WTC11 (cell line): Measurements from ENCODE around the gene MLLT1. TPM values are rescaled to one million over a fixed set of nuclear protein-coding genes. Genes with fewer than 3 reads are reported as not detected.

Experiments
- ATAC-seq: fragments of 200-7000 bp; cut with Tn5 transposase; 2 replicates; pipeline ENCODE4 v1.10.0; 2021; ENCODE audit warnings: mild to moderate bottlenecking, moderate library complexity
- CTCF ChIA-PET: fragments of 300-600 bp; sonication (Branson Sonifier 250); formaldehyde crosslinking; loops from one replicate; lab custom pipeline; 2021; ENCODE audit warnings: antibody characterized with exemption; lab: Charles Lee
- POLR2A ChIA-PET: fragments of 350-600 bp; sonication (Branson Sonifier 250); formaldehyde crosslinking; loops from one replicate; lab custom pipeline; 2021; ENCODE audit warnings: antibody characterized with exemption; lab: Charles Lee
- DNase-seq: peaks from one replicate; pipeline ENCODE4 v3.0.0; 2021; ENCODE audit warnings: low spot score
- H3K27ac Mint-ChIP-seq: 2 replicates; pipeline ENCODE4 v1.8.0; 2021; ENCODE audit warnings: mixed read lengths
- H3K27me3 Mint-ChIP-seq: 2 replicates; pipeline ENCODE4 v1.8.0; 2021; ENCODE audit warnings: low read depth, mild to moderate bottlenecking, moderate library complexity, mixed read lengths
- H3K36me3 Mint-ChIP-seq: 2 replicates; pipeline ENCODE4 v1.8.0; 2021; ENCODE audit warnings: mixed read lengths
- H3K4me1 Mint-ChIP-seq: 2 replicates; pipeline ENCODE4 v1.8.0; 2022; ENCODE audit warnings: mixed read lengths
- H3K4me3 Mint-ChIP-seq: 2 replicates; pipeline ENCODE4 v1.8.0; 2021; ENCODE audit warnings: mild to moderate bottlenecking, moderate library complexity, mixed read lengths
- H3K9me3 Mint-ChIP-seq: 2 replicates; pipeline ENCODE4 v1.8.0; 2021; ENCODE audit warnings: mixed read lengths
- CDX4 ChIP-seq: fragments of 250-450 bp; sonication (Bioruptor Pico); IDR thresholded peaks from 2 replicates; pipeline ENCODE4 v1.9.0; 2021; ENCODE audit warnings: moderate library complexity, mild to moderate bottlenecking, inconsistent platforms, borderline replicate concordance
- HMGA2 ChIP-seq: fragments of 250-450 bp; sonication (Bioruptor Pico); IDR thresholded peaks from 2 replicates; pipeline ENCODE4 v1.4.0; 2021; ENCODE audit warnings: mild to moderate bottlenecking, moderate library complexity
- MAX ChIP-seq: sonication (generic); formaldehyde crosslinking; IDR thresholded peaks from 2 replicates; pipeline ENCODE4 v1.8.0; 2022; ENCODE audit warnings: mild to moderate bottlenecking, missing genetic modification reagents
- MXD4 ChIP-seq: fragments of 250-450 bp; sonication (Bioruptor Pico); IDR thresholded peaks from 2 replicates; pipeline ENCODE4 v1.8.0; 2021; ENCODE audit warnings: mild to moderate bottlenecking, moderate library complexity, borderline replicate concordance
- NFATC4 ChIP-seq: fragments of 250-450 bp; sonication (Bioruptor Pico); IDR thresholded peaks from 2 replicates; pipeline ENCODE4 v1.9.0; 2021; ENCODE audit warnings: mild to moderate bottlenecking
- PRDM15 ChIP-seq: sonication (generic); formaldehyde crosslinking; IDR thresholded peaks from 2 replicates; pipeline ENCODE4 v1.8.0; 2022; ENCODE audit warnings: missing genetic modification reagents
- RORB ChIP-seq: fragments of 250-450 bp; sonication (Bioruptor Pico); IDR thresholded peaks from 2 replicates; pipeline ENCODE4 v1.9.0; 2021; ENCODE audit warnings: mild to moderate bottlenecking
- SMAD4 ChIP-seq: sonication (generic); formaldehyde crosslinking; IDR thresholded peaks from 2 replicates; pipeline ENCODE4 v1.8.0; 2022; ENCODE audit warnings: mild to moderate bottlenecking, missing genetic modification reagents
- USF1 ChIP-seq: sonication (generic); formaldehyde crosslinking; IDR thresholded peaks from 2 replicates; pipeline ENCODE4 v1.8.0; 2022; ENCODE audit warnings: mild to moderate bottlenecking, missing genetic modification reagents
- USF2 ChIP-seq: sonication (generic); formaldehyde crosslinking; IDR thresholded peaks from 2 replicates; pipeline ENCODE4 v1.8.1; 2023; ENCODE audit warnings: mild to moderate bottlenecking, missing genetic modification reagents, moderate library complexity
- ZMAT4 ChIP-seq: fragments of 250-450 bp; sonication (Bioruptor Pico); IDR thresholded peaks from 2 replicates; pipeline ENCODE4 v1.9.0; 2021; ENCODE audit warnings: mild to moderate bottlenecking
- ZNF396 ChIP-seq: fragments of 250-450 bp; sonication (Bioruptor Pico); IDR thresholded peaks from 2 replicates; pipeline ENCODE4 v1.8.0; 2021; ENCODE audit warnings: mild to moderate bottlenecking, moderate library complexity, borderline replicate concordance
- ZNF425 ChIP-seq: fragments of 250-450 bp; sonication (Bioruptor Pico); conservative IDR thresholded peaks from 2 replicates; pipeline ENCODE4 v1.9.0; 2021; ENCODE audit warnings: mild to moderate bottlenecking
- ZNF532 ChIP-seq: fragments of 250-450 bp; sonication (Bioruptor Pico); IDR thresholded peaks from 2 replicates; pipeline ENCODE4 v1.9.0; 2021; ENCODE audit warnings: mild to moderate bottlenecking, borderline replicate concordance
- ZNF671 ChIP-seq: fragments of 250-450 bp; sonication (Bioruptor Pico); IDR thresholded peaks from 2 replicates; pipeline ENCODE4 v1.8.0; 2021; ENCODE audit warnings: mild to moderate bottlenecking
- total RNA-seq: library from RNA; stranded (reverse); gene quantifications from 3 replicates; pipeline ENCODE4 v1.2.3, GENCODE V29; 2021

The MLLT1 gene
- total RNA-seq, 1 experiment from 2014 or later = 58.2 TPM

GRCh38 chr19:6217752-6218334 is 61.9 kb downstream of the MLLT1 start (continued):
- TF ChIP-seq CDX4 (CRISPR knock-in tag) = no peak
- no peak for TF ChIP-seq ZNF425 (CRISPR knock-in tag)
- no peak for TF ChIP-seq PRDM15 (CRISPR knock-in tag)

GRCh38 chr19:6216996-6217751 is 62.6 kb downstream of the MLLT1 start:
- H3K27me3 Mint-ChIP-seq = no peaks in the 10 kb centered on the region
- ATAC-seq (peak; percentile 29), DNase-seq (peak; percentile 48)
- ChIA-PET CTCF (interaction anchor here (0.6 to 2.2 kb wide), 8 partner anchors 11 to 271 kb away, joined by 3 to 39 read pairs (median 6); no protein-coding TSS in a partner anchor), POLR2A (no interaction called here)
- peaks cover 3% of the 10 kb centered on the region; the same call in 1 of the 2 replicates for H3K4me1 Mint-ChIP-seq
- H3K9me3 Mint-ChIP-seq = no peaks in the 10 kb centered on the region
- H3K4me3 Mint-ChIP-seq = no peak overlapping the region
- H3K36me3 Mint-ChIP-seq = peaks cover 2% of the 10 kb centered on the region; the same call in 1 of the 2 replicates
- H3K27ac Mint-ChIP-seq = peak overlapping the region; percentile 74; the same call in 1 of the 2 replicates
- TF ChIP-seq USF2 = peak; percentile 77
- TF ChIP-seq HMGA2 (CRISPR knock-in tag) = no peak
- no peak for TF ChIP-seq RORB (CRISPR knock-in tag)
- TF ChIP-seq MXD4 (CRISPR knock-in tag) = no peak
- TF ChIP-seq ZNF671 (CRISPR knock-in tag) = no peak
- no peak for TF ChIP-seq ZNF532 (CRISPR knock-in tag)
- no peak for TF ChIP-seq MAX (CRISPR knock-in tag)
- no peak for TF ChIP-seq ZMAT4 (CRISPR knock-in tag)
- TF ChIP-seq ZNF396 (CRISPR knock-in tag) = no peak
- TF ChIP-seq USF1 = peak; percentile 74
- TF ChIP-seq PRDM15 (CRISPR knock-in tag) = peak; percentile 59
- TF ChIP-seq NFATC4 = no peak
- no peak for TF ChIP-seq SMAD4
